Lower leg skin (tissue), 3 donors: Measurements from ENCODE around the gene TAOK2.

Experiments used
- POLR2A ChIP-seq, 2 donors: fragments of 450-650 bp; IDR thresholded peaks; one replicate each; pipeline ENCODE4 v1.6.1; 2016 to 2017; ENCODE audit warnings: antibody characterized with exemption in 2 of 2, mild to moderate bottlenecking in 1 of 2, moderate library complexity in 1 of 2
- TF ChIP-seq, protein P1 (sequence below), 3 donors: fragments of 450-650 bp; IDR thresholded peaks; one replicate each; pipeline ENCODE4 v1.5.1; 2016; ENCODE audit warnings: antibody characterized with exemption in 3 of 3, mild to moderate bottlenecking in 3 of 3, moderate library complexity in 2 of 3

GRCh38 chr16:30018731-30019158, 45.1 kb downstream of the TAOK2 start:
- TF ChIP-seq, protein P1, sequence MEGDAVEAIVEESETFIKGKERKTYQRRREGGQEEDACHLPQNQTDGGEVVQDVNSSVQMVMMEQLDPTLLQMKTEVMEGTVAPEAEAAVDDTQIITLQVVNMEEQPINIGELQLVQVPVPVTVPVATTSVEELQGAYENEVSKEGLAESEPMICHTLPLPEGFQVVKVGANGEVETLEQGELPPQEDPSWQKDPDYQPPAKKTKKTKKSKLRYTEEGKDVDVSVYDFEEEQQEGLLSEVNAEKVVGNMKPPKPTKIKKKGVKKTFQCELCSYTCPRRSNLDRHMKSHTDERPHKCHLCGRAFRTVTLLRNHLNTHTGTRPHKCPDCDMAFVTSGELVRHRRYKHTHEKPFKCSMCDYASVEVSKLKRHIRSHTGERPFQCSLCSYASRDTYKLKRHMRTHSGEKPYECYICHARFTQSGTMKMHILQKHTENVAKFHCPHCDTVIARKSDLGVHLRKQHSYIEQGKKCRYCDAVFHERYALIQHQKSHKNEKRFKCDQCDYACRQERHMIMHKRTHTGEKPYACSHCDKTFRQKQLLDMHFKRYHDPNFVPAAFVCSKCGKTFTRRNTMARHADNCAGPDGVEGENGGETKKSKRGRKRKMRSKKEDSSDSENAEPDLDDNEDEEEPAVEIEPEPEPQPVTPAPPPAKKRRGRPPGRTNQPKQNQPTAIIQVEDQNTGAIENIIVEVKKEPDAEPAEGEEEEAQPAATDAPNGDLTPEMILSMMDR (IDR thresholded peaks at IDR 0.05): no peak
- no peak for TF ChIP-seq POLR2A (IDR thresholded peaks at IDR 0.05)
